HG03097 (cell line): ENCODE measurements around the gene NXN.
"Not testable (repeated sequence)": the region's sequence is repeated elsewhere in the genome, so short reads cannot be mapped to it uniquely, and the experiment has no call there.

Experiments used
- ATAC-seq: cut with Tn5 transposase; IDR thresholded peaks from one replicate; pipeline ENCODE4 v1.9.1; 2021; ENCODE audit not compliant: unreplicated experiment, low FRiP score

The NXN gene

GRCh38 chr17:789160-789840 is 190.3 kb downstream of the NXN start:
- ATAC-seq, result no peak

DNA sequence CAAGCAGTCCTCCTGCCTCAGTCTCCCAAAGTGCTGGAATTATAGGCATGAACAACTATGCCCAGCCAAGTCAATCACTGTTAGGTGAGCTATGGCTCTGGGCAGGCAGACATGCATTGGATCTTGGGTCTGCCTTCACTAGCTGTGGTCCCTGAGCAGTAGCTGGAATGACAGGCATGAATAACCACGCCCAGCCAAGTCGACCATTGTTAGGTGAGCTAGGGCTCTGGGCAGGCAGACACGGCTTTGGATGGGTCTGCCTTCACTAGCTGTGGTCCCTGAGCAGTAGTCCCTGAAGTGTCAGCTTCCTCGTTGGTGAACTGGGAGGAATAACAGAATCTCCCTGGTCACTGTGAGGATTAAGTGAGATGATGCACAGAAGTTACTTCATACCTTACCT is 191.0 kb downstream of the NXN start:
- no peak for ATAC-seq

DNA sequence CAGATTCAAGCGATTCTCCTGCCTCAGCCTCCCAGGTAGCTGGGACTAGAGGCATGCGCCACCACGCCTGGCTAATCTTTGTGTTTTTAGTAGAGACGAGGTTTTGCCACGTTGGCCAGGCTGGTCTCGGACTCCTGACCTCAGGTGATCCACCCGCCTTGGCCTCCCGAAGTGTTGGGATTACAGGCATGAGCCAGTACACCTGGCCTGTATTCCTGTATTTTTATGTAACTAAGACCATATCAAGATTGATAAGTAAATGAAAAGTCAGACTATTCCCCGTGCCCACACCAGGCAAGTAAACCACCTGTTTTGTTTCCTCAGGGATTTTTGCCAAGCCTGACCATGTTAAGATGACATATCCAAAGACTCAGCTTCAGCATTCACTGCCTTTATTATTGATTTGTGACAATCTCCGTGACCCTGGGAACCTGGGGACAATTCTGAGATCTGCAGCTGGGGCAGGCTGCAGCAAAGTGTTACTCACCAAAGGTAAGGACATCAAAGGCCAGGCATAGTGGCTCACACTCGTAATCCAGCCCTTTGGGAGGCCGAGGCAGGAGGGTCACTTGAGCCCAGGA is 191.8 kb downstream of the NXN start:
- no peak for ATAC-seq

DNA sequence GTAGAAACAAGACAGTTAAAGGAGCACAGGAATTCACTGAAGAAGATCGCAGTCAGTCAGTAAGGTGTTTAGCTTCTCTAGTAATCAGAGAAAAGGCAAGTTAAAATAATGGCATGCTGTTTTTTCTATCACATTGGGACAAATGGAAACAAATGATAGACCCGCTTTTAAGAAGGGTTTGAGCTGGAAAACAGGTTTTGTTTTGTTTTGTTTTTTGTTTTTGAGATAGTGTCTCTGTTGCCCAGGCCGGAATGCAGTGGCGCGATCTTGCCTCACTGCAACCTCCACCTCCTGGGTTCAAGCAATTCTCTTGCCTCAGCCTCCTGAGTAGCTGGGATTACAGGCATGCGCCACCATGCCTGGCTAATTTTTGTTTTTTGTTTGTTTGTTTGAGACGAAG is 193.7 kb downstream of the NXN start:
- ATAC-seq, result not testable (repeated sequence)

- no peak for ATAC-seq
Observed at GRCh38 chr17:784143-784542, 195.4 kb downstream of the NXN start.

DNA sequence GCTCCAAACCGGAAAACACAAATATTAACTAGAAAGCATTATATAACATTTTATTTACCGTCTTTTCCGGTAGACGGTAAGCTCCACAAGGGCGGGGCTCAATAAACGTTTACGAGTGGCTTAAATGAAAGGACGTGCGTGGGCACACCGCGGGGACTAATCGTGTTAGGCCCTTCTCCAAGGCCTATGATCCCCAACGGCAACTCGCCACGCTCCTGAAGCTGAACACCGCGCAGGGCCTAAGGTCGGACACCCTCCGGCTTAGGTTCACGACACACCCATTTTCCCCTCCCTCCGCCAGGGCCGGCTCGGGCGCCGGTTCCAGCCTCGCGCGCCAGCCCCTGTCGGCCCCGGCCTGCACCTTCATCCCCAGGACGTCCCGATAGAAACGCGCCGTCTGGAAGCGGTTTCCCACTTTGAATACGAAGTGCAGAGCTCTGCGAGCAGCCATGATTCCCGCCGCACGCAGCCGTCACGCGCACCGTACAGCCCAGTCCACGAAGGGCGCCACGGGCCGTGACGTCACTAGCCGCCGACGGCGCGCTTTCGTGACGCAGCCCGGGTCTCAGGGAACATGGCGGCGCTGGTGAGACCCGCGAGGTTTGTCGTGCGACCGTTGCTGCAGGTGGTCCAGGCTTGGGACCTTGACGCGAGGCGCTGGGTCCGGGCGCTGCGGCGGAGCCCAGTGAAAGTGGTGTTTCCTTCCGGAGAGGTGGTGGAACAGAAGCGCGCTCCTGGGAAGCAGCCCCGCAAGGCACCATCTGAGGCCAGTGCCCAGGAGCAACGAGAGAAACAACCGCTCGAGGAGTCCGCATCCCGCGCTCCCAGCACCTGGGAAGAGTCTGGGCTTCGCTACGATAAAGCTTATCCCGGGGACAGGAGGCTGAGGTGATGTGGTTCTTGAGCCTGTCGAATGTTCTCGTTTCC is 197.5 kb downstream of the NXN start, which contains the start of the genes GLOD4 and MRM3:
GLOD4 (minus strand) TSS at position 476 of the 927 bp plus-strand sequence; CDS start at position 451, 25 bp downstream.
MRM3 (plus strand) TSS at position 549 of the 927 bp plus-strand sequence; CDS start at position 575, 26 bp downstream.
- ATAC-seq, result peak; percentile 89

GRCh38 chr17:778096-778495 is 201.5 kb downstream of the NXN start:
- ATAC-seq, result no peak

GRCh38 chr17:774313-774584 is 205.3 kb downstream of the NXN start:
- no peak for ATAC-seq

DNA sequence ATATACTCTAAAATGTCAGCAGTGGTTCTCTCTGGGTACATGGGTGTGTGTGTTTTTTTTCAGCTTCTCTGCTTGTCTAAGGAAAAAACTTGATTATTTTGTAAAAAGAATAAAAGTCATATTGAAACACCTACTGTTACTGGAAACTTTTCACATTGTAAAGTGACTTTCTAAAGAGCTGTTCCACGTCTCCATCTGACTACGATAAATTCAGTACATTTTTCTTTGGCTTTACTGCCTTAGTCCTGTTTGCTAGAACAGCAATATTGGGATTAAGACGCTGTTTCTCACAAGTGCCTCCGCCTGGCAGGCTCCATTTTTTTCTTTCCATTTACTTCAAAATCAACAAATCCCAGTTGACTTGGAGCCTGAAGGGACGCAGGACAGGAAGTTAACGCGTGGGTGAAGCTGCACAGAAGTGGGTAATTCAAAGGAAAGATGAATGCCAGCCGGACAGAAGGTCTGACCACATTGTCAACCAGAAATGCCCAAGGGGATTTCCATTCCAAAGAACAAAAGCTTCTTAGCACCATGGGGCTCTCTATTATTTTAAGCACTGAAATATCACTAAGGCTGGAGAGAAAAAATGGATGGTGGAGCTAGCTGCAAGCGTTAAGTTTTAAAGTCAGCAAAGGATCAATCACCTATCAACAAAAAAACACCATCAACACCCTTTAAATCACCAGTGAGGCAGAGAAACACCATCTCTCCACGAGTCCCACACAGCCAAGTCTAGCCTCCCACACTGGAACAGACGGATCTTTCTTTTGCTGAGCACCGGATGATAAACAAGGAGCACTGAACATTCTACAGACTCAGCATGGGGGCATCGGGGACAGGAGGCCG is 205.9 kb downstream of the NXN start:
- ATAC-seq, result no peak

- no peak for ATAC-seq
Observed at GRCh38 chr17:773016-773415, 206.6 kb downstream of the NXN start.

- no peak for ATAC-seq
Observed at GRCh38 chr17:767076-767475, 212.5 kb downstream of the NXN start.

DNA sequence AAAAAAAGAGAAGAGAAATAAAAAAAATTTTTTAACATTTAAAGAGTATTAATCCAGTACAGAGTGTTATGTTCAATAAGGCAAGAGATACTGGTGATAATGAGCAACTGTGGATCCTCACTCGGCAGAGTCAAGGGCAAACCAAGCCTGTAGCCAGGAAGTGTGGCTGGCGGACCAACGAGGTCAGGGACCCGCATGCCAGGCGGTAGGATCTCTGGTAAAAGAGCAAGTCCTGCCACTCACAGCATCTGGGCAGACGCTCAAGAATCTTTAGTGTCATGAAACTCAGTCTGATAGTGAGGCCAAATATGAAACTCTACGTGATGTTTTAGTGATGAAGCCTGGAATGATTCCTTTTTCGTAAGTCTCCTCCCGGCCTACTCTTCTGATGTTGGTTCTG is 219.2 kb downstream of the NXN start:
- ATAC-seq, result no peak

DNA sequence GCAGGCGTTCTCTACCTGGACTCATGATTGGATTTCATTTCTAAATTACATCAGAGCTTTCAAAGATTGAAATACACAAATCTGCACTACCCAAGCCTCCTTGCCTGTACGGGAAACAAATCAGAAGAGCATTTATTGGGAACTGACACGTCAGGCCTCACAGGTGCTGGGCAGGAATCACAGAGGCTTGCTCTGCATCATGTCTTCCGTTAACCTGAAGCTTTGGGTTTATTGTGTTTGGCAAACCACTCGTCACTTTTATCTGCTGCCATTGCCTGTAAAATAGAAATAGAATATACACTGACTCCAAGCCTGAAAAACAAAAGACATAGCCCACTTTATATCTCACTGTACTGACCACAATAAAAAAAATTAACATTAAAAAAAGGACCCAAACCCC is 219.6 kb downstream of the NXN start:
- ATAC-seq, result no peak

DNA sequence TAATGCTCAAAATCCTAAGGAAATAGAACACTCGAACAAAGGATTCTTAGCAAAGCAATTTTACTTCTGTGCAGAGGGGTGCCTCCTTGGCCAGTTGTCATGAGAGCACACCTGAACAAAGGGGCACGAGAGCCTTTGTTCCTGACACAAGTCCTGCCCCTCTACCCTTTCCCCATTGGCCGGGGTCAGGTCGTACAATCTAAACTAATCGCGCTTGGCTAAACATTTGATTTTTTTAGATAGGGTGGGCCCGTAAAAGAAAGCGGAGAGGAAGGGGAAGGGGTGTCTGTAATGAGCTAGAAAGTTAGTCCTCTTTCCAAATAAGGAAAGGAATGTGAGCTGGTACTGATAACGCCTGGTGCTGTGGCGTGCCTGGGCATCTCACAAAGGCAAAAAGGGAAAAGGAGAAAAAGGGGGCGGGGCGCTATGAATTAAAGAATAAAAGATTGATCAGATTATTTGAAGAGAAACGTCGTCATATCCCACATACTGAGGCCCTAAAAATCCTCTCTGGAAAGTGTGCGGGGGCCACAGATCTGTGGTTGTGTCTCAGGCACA is 223.5 kb downstream of the NXN start:
- not testable (repeated sequence) for ATAC-seq

DNA sequence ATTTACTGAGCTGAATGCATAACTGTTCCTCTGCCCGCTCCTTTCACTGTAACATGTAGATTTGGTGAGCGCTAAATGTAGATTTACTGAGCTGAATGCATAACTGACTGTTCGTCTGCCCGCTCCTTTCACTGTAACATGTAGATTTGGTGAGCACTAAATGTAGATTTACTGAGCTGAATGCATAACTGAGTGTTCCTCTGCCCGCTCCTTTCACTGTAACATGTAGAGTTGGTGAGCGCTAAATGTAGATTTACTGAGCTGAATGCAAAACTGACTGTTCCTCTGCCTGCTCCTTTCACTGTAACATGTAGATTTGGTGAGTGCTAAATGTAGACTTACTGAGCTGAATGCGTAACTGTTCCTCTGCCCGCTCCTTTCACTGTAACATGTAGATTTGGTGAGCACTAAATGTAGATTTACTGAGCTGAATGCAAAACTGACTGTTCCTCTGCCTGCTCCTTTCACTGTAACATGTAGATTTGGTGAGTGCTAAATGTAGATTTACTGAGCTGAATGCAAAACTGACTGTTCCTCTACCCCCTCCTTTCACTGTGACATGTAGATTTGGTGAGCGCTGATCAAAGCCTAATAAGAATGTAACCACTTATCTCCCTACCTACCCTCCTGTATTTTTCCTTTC is 224.1 kb downstream of the NXN start:
- not testable (repeated sequence) for ATAC-seq

DNA sequence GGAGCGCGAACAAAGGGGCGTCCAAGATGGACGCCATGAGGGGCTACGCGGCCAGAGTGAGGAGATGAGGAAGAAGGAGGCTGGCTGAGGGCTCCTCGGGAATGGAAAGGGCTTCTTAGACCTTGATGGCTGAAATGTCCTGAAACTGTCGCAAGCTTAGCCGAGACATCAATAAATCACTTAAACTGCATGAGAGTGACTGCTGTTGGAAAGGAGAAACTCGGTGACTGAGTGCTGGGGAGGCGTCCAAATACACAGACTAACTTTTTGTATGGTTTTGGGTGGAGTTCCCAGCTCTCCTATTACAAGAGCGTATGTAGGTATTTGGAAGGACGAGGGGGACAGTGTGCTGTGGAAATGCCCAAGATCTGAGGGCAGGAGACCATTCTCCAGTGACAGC is 226.2 kb downstream of the NXN start:
- ATAC-seq, result no peak

GRCh38 chr17:752620-753219 is 226.9 kb downstream of the NXN start:
- ATAC-seq, result no peak

DNA sequence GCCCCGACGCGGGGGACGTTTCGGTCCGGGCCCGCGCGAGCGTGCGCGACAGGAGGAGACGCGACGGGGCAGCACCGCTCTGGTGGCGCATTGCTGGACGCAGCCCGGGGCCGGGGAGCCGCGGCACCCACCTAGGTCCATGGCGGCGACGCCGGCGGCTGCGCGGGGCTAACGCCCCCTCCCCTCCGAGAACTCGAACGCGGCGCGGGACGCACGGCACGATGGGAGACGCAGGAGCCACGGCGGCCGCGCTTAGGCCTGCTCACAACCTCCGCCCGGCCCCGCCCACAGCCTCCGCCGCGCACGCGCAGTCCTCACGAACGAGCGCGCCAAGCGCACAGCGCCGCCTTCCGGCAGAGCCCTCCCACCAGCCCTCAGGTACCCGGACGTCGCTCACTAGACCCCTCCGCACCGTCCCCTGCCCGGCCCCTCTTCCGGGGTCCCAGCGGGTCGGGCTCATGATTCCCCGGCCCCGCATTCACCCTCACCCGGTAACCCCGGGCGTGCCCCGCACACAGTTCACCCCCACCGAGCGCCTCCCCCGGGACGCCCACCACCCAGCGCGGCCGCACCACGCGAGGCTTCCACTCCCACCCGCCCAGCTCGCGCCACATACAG is 227.5 kb downstream of the NXN start, which contains the start of gene GEMIN4:
GEMIN4 (minus strand) TSS at position 263 of the 618 bp plus-strand sequence; CDS start at position 141, 122 bp downstream.
- ATAC-seq, result peak; percentile 82
